ENCODE measurements around the gene C10orf105.

C10orf105 gene

GRCh38 chr10:71667387-71667752 is 52.2 kb downstream of the C10orf105 start:
- Histone ChIP-seq H3K36me3 (ENCODE audit: insufficient read depth, insufficient read length, low read length) (no peaks in the 10 kb centered on the region), H3K27me3 (ENCODE audit: insufficient read depth, insufficient read length) (peaks cover 9% of the 10 kb centered on the region), H3K4me3 (ENCODE audit: insufficient read length, low read depth) (no peak overlapping the region), H3K9me3 (ENCODE audit: insufficient read depth, low read length) (no peaks in the 10 kb centered on the region), H3K4me1 (ENCODE audit: insufficient read depth, insufficient read length) (peaks cover 9% of the 10 kb centered on the region), H3K9ac (ENCODE audit: insufficient read length, low read depth) (no peak overlapping the region)
- no peak for DNase-seq (ENCODE audit: low read depth, low spot score)
- no peak for TF ChIP-seq YY1 (IDR thresholded peaks at IDR 0.05; ENCODE audit: insufficient read depth, insufficient read length)
- no peak for TF ChIP-seq SUZ12 (IDR thresholded peaks at IDR 0.05; ENCODE audit: extremely low read depth, insufficient read depth, insufficient read length)
- no peak for TF ChIP-seq ZNF274 (IDR thresholded peaks at IDR 0.05; ENCODE audit: low read depth, low read length)

- Histone ChIP-seq H3K4me1 (ENCODE audit: insufficient read depth, insufficient read length) (peaks cover 8% of the 10 kb centered on the region), H3K9ac (ENCODE audit: insufficient read length, low read depth) (no peak overlapping the region), H3K27me3 (ENCODE audit: insufficient read depth, insufficient read length) (peaks cover 10% of the 10 kb centered on the region), H3K4me3 (ENCODE audit: insufficient read length, low read depth) (no peak overlapping the region), H3K36me3 (ENCODE audit: insufficient read depth, insufficient read length, low read length) (no peaks in the 10 kb centered on the region), H3K9me3 (ENCODE audit: insufficient read depth, low read length) (no peaks in the 10 kb centered on the region)
- DNase-seq (ENCODE audit: low read depth, low spot score), result no peak
- TF ChIP-seq ZNF274 (IDR thresholded peaks at IDR 0.05; ENCODE audit: low read depth, low read length) (no peak), SUZ12 (IDR thresholded peaks at IDR 0.05; ENCODE audit: extremely low read depth, insufficient read depth, insufficient read length) (no peak)
Measured at GRCh38 chr10:71666639-71667386, 52.8 kb downstream of the C10orf105 start.

GRCh38 chr10:71665456-71665855 is 54.1 kb downstream of the C10orf105 start:
- H3K9me3 ChIP-seq (ENCODE audit: insufficient read depth, low read length), result no peaks in the 10 kb centered on the region
- H3K36me3 ChIP-seq (ENCODE audit: insufficient read depth, insufficient read length, low read length), result no peaks in the 10 kb centered on the region
- peaks cover 8% of the 10 kb centered on the region for H3K4me1 ChIP-seq (ENCODE audit: insufficient read depth, insufficient read length)
- TF ChIP-seq ZNF274 (IDR thresholded peaks at IDR 0.05; ENCODE audit: low read depth, low read length) (no peak), YY1 (IDR thresholded peaks at IDR 0.05; ENCODE audit: insufficient read depth, insufficient read length) (no peak), SUZ12 (IDR thresholded peaks at IDR 0.05; ENCODE audit: extremely low read depth, insufficient read depth, insufficient read length) (no peak)
- no peak for DNase-seq (ENCODE audit: low read depth, low spot score)
- peaks cover 20% of the 10 kb centered on the region for H3K27me3 ChIP-seq (ENCODE audit: insufficient read depth, insufficient read length)
- no peak overlapping the region for H3K9ac ChIP-seq (ENCODE audit: insufficient read length, low read depth)
- no peak overlapping the region for H3K4me3 ChIP-seq (ENCODE audit: insufficient read length, low read depth)

GRCh38 chr10:71664585-71664984 is 55.0 kb downstream of the C10orf105 start:
- peaks cover 26% of the 10 kb centered on the region for H3K27me3 ChIP-seq (ENCODE audit: insufficient read depth, insufficient read length)
- H3K4me1 ChIP-seq (ENCODE audit: insufficient read depth, insufficient read length), result peaks cover 8% of the 10 kb centered on the region
- H3K9ac ChIP-seq (ENCODE audit: insufficient read length, low read depth), result no peak overlapping the region
- H3K36me3 ChIP-seq (ENCODE audit: insufficient read depth, insufficient read length, low read length), result no peaks in the 10 kb centered on the region
- H3K9me3 ChIP-seq (ENCODE audit: insufficient read depth, low read length), result no peaks in the 10 kb centered on the region
- DNase-seq (ENCODE audit: low read depth, low spot score), result no peak
- H3K4me3 ChIP-seq (ENCODE audit: insufficient read length, low read depth), result no peak overlapping the region
- TF ChIP-seq YY1 (IDR thresholded peaks at IDR 0.05; ENCODE audit: insufficient read depth, insufficient read length) (no peak), ZNF274 (IDR thresholded peaks at IDR 0.05; ENCODE audit: low read depth, low read length) (no peak), SUZ12 (IDR thresholded peaks at IDR 0.05; ENCODE audit: extremely low read depth, insufficient read depth, insufficient read length) (no peak)

GRCh38 chr10:71663311-71663710 is 56.3 kb downstream of the C10orf105 start:
- no peak overlapping the region for H3K9ac ChIP-seq (ENCODE audit: insufficient read length, low read depth)
- H3K4me3 ChIP-seq (ENCODE audit: insufficient read length, low read depth), result no peak overlapping the region
- peaks cover 39% of the 10 kb centered on the region for H3K27me3 ChIP-seq (ENCODE audit: insufficient read depth, insufficient read length)
- TF ChIP-seq SUZ12 (IDR thresholded peaks at IDR 0.05; ENCODE audit: extremely low read depth, insufficient read depth, insufficient read length) (no peak), YY1 (IDR thresholded peaks at IDR 0.05; ENCODE audit: insufficient read depth, insufficient read length) (no peak), ZNF274 (IDR thresholded peaks at IDR 0.05; ENCODE audit: low read depth, low read length) (no peak)
- H3K9me3 ChIP-seq (ENCODE audit: insufficient read depth, low read length), result no peaks in the 10 kb centered on the region
- H3K36me3 ChIP-seq (ENCODE audit: insufficient read depth, insufficient read length, low read length), result no peaks in the 10 kb centered on the region
- H3K4me1 ChIP-seq (ENCODE audit: insufficient read depth, insufficient read length), result peaks cover 18% of the 10 kb centered on the region
- DNase-seq (ENCODE audit: low read depth, low spot score), result no peak

GRCh38 chr10:71661779-71662336 is 57.7 kb downstream of the C10orf105 start:
- no peak for TF ChIP-seq SUZ12 (IDR thresholded peaks at IDR 0.05; ENCODE audit: extremely low read depth, insufficient read depth, insufficient read length)
- no peak for TF ChIP-seq ZNF274 (IDR thresholded peaks at IDR 0.05; ENCODE audit: low read depth, low read length)
- TF ChIP-seq YY1 (IDR thresholded peaks at IDR 0.05; ENCODE audit: insufficient read depth, insufficient read length), result no peak
- DNase-seq (ENCODE audit: low read depth, low spot score), result no peak
- no peak overlapping the region for H3K4me3 ChIP-seq (ENCODE audit: insufficient read length, low read depth)
- H3K9ac ChIP-seq (ENCODE audit: insufficient read length, low read depth), result no peak overlapping the region
- peaks cover 40% of the 10 kb centered on the region for H3K27me3 ChIP-seq (ENCODE audit: insufficient read depth, insufficient read length)
- H3K4me1 ChIP-seq (ENCODE audit: insufficient read depth, insufficient read length), result peaks cover 25% of the 10 kb centered on the region
- no peaks in the 10 kb centered on the region for H3K36me3 ChIP-seq (ENCODE audit: insufficient read depth, insufficient read length, low read length)
- H3K9me3 ChIP-seq (ENCODE audit: insufficient read depth, low read length), result no peaks in the 10 kb centered on the region
